Measurements from ENCODE around the gene PCYOX1L. TPM values are rescaled to one million over a fixed set of nuclear protein-coding genes. Genes with fewer than 3 reads are reported as not detected.

PCYOX1L gene
- total RNA-seq, 2 experiments from 2014 or later = 32.4 to 35.7 TPM

GRCh38 chr5:149376711-149377447 is 19.0 kb downstream of the PCYOX1L start:
- no peak overlapping the region for H3K4me3 Mint-ChIP-seq
- no peak for DNase-seq
- ATAC-seq (ENCODE audit: low read depth) = no peak
- POLR2A ChIA-PET = no interaction called here
- peaks cover under 1% of the 10 kb centered on the region for H3K4me1 Mint-ChIP-seq
- no peaks in the 10 kb centered on the region for H3K36me3 Mint-ChIP-seq
- H3K27me3 Mint-ChIP-seq = no peaks in the 10 kb centered on the region
- no peak overlapping the region for H3K27ac Mint-ChIP-seq
- no peaks in the 10 kb centered on the region for H3K9me3 Mint-ChIP-seq

- DNase-seq (no peak), ATAC-seq (ENCODE audit: low read depth) (no peak)
- peaks cover 2% of the 10 kb centered on the region for H3K4me1 Mint-ChIP-seq
- H3K27me3 Mint-ChIP-seq = no peaks in the 10 kb centered on the region
- no peak overlapping the region for H3K27ac Mint-ChIP-seq
- H3K36me3 Mint-ChIP-seq = no peaks in the 10 kb centered on the region
- H3K4me3 Mint-ChIP-seq = no peak overlapping the region
- no peaks in the 10 kb centered on the region for H3K9me3 Mint-ChIP-seq
- POLR2A ChIA-PET = no interaction called here
Measured at GRCh38 chr5:149378241-149378820, 20.5 kb downstream of the PCYOX1L start.

- POLR2A ChIA-PET = no interaction called here
- DNase-seq (no peak), ATAC-seq (ENCODE audit: low read depth) (no peak)
- Mint-ChIP-seq H3K4me1 (peaks cover 2% of the 10 kb centered on the region), H3K27ac (no peak within 1 kb of the TSS), H3K27me3 (no peaks in the 10 kb centered on the region), H3K9me3 (no peaks in the 10 kb centered on the region), H3K36me3 (no peaks in the 10 kb centered on the region), H3K4me3 (no peak within 1 kb of the TSS)
Measured at GRCh38 chr5:149379177-149379761, 21.4 kb downstream of the PCYOX1L start, which contains the start of gene IL17B. Gene IL17B, minus strand, starts transcription at chr5:149379292. Its CDS starts 67 bp downstream, at chr5:149379225.

- no peaks in the 10 kb centered on the region for H3K9me3 Mint-ChIP-seq
- H3K4me3 Mint-ChIP-seq = no peak overlapping the region
- no peaks in the 10 kb centered on the region for H3K27me3 Mint-ChIP-seq
- H3K4me1 Mint-ChIP-seq = peaks cover 2% of the 10 kb centered on the region
- H3K36me3 Mint-ChIP-seq = no peaks in the 10 kb centered on the region
- ATAC-seq (ENCODE audit: low read depth) (no peak), DNase-seq (no peak)
- no peak overlapping the region for H3K27ac Mint-ChIP-seq
- POLR2A ChIA-PET = no interaction called here
Measured at GRCh38 chr5:149379818-149380374, 22.1 kb downstream of the PCYOX1L start.

DNA sequence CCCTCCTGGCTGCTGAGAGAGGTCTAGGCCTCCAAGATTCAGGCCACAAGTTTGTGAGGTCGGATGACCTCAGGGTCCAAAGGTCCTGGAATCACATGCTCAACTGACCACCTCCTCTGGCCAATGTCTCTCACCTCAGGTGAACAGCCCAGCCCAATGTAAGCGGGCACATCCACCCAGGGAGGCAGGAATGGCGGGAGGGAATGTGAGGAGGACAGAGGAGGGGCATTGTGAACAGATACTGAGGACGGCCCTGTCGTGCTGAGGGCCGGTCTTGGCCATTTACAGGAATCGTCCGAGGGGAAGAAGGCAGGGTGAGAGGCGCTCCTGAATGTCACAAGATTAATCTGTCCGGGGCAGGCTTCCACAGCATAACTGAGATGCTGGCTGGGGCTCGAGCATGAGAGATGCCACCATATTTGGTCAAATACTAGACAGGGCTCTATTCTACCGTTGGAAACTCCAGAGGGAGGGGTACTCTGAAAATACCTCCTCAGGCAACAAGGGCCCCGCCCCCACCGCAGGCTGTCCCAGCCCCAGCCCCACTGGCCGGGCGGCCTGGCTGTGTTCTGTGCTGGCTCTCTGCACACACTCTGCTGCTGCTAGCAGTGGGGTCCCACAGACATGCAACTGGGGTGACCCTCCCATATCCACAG is 22.7 kb downstream of the PCYOX1L start:
- ATAC-seq (ENCODE audit: low read depth) (no peak), DNase-seq (no peak)
- Mint-ChIP-seq H3K9me3 (no peaks in the 10 kb centered on the region), H3K27ac (no peak overlapping the region), H3K4me3 (no peak overlapping the region), H3K36me3 (no peaks in the 10 kb centered on the region), H3K27me3 (no peaks in the 10 kb centered on the region), H3K4me1 (peaks cover 2% of the 10 kb centered on the region)
- POLR2A ChIA-PET = interaction anchor here (1.2 kb wide), 1 partner anchor 53 kb away, joined by 3 read pairs; no protein-coding TSS in a partner anchor

- ATAC-seq (ENCODE audit: low read depth) = peak; percentile 11
- no peak overlapping the region for H3K27ac Mint-ChIP-seq
Measured at GRCh38 chr5:149381261-149381985, 23.6 kb downstream of the PCYOX1L start.

GRCh38 chr5:149381986-149382338 is 24.1 kb downstream of the PCYOX1L start:
- Mint-ChIP-seq H3K4me1 (peaks cover 2% of the 10 kb centered on the region), H3K27me3 (no peaks in the 10 kb centered on the region), H3K36me3 (no peaks in the 10 kb centered on the region), H3K4me3 (no peak overlapping the region), H3K27ac (no peak overlapping the region), H3K9me3 (no peaks in the 10 kb centered on the region)
- POLR2A ChIA-PET = interaction anchor here (0.7 kb wide), 1 partner anchor 181 kb away, joined by 3 read pairs; no protein-coding TSS in a partner anchor
- peak; percentile 82 for ATAC-seq (ENCODE audit: low read depth)
- peak; percentile 78 for DNase-seq

More at GRCh38 chr5:149381261-149381985, 23.6 kb downstream of the PCYOX1L start:
- H3K4me3 Mint-ChIP-seq = no peak overlapping the region
- DNase-seq = no peak
- peaks cover 2% of the 10 kb centered on the region for H3K4me1 Mint-ChIP-seq
- no peaks in the 10 kb centered on the region for H3K27me3 Mint-ChIP-seq
- H3K36me3 Mint-ChIP-seq = no peaks in the 10 kb centered on the region
- POLR2A ChIA-PET = interaction anchor here (0.7 to 1.2 kb wide), 2 partner anchors 52 to 181 kb away, joined by 3 read pairs; no protein-coding TSS in a partner anchor
- H3K9me3 Mint-ChIP-seq = no peaks in the 10 kb centered on the region

DNA sequence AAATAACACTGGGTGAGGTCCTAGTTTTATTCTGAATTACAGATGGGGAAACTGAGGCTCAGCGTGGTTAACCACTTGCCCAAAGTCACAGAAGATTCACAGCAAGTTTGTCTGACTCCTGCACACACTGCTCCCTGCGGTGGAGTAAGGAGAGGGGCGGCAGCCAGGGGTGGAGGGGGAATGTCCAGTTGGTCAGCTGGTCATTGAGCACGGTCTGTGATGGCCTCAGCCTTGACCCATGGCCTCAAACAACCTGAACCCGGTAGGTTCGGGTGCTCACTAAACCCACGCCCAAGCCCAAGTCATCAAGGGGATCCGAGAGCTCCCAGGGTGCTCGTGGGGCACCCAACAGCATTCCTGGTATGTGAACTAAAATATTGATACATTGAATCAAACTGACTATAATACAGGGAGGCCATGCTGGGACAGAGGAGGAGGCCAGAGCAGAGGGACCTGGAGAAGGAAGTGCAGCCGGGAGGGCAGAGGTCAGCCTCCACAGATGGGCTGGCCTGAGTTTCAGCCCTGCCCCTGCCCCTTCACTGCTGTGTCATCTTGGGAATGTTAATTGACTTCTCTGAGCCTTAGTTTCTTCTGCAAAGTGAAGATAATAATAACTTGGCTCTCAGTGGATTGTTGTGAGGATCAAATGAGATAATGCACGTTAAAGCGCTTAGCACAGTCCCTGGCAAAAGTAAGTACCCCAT is 24.8 kb downstream of the PCYOX1L start:
- Mint-ChIP-seq H3K27me3 (no peaks in the 10 kb centered on the region), H3K4me1 (peaks cover 2% of the 10 kb centered on the region), H3K4me3 (no peak overlapping the region), H3K36me3 (no peaks in the 10 kb centered on the region), H3K9me3 (no peaks in the 10 kb centered on the region), H3K27ac (no peak overlapping the region)
- no peak for DNase-seq
- ATAC-seq (ENCODE audit: low read depth) = no peak
- POLR2A ChIA-PET = no interaction called here

DNA sequence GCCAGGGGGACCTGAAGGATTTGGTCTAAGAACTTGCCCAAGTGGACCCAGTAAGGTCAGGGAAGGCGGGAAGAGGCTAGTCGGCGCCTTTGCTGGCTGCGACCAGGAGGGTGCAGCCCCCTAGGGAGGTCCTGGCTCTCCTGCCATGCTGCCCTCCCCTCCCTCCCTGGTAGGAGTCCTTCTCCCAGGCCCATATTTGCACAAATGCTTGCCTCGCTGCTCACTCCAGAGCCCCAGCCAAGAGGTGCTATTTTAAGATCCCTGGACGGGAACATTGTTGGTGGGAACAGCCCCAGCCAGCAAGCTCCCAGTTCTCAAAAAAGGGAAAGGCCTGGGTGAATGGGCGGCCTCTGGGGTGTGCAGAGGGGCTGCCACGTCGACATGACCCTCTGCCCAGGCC is 25.6 kb downstream of the PCYOX1L start:
- Mint-ChIP-seq H3K36me3 (no peaks in the 10 kb centered on the region), H3K4me1 (peaks cover 2% of the 10 kb centered on the region), H3K4me3 (no peak overlapping the region), H3K9me3 (no peaks in the 10 kb centered on the region), H3K27ac (no peak overlapping the region), H3K27me3 (peaks cover 1% of the 10 kb centered on the region)
- DNase-seq (no peak), ATAC-seq (ENCODE audit: low read depth) (no peak)
- POLR2A ChIA-PET = no interaction called here

GRCh38 chr5:149386166-149386565 is 28.3 kb downstream of the PCYOX1L start:
- DNase-seq (no peak), ATAC-seq (ENCODE audit: low read depth) (no peak)
- no peak overlapping the region for H3K27ac Mint-ChIP-seq
- H3K9me3 Mint-ChIP-seq = no peaks in the 10 kb centered on the region
- H3K4me1 Mint-ChIP-seq = peaks cover 2% of the 10 kb centered on the region
- no peaks in the 10 kb centered on the region for H3K36me3 Mint-ChIP-seq
- H3K4me3 Mint-ChIP-seq = no peak overlapping the region
- H3K27me3 Mint-ChIP-seq = peaks cover 2% of the 10 kb centered on the region
- POLR2A ChIA-PET = no interaction called here

DNA sequence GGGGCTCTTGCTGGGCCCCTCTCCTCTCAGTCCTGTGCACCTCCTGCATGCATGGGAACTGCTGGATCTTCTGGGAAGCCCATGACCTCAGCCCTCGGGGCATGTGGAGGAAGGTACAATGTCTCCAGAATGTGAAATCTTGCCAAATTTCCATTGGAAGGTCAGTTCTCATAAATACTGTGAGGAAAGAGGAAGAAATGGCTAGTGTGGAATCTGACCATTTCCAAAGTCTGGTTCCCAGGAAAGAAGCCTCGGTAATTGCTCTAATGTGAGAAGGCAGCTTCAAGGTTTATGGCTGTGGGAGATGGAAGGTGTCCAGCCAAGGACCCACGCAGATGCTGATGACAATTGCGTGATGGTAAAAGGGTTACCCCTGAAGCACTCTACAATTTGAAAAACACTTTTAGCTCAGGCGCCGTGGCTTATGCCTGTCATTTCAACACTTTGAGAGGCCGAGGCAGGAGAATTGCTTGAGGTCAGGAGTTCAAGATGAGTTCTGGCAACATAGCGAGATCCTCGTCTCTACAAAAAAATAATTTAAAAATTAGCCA is 29.3 kb downstream of the PCYOX1L start:
- H3K27ac Mint-ChIP-seq = no peak overlapping the region
- H3K36me3 Mint-ChIP-seq = no peaks in the 10 kb centered on the region
- ATAC-seq (ENCODE audit: low read depth) (no peak), DNase-seq (no peak)
- peaks cover 2% of the 10 kb centered on the region for H3K27me3 Mint-ChIP-seq
- no peaks in the 10 kb centered on the region for H3K4me1 Mint-ChIP-seq
- POLR2A ChIA-PET = no interaction called here
- H3K4me3 Mint-ChIP-seq = no peak overlapping the region
- H3K9me3 Mint-ChIP-seq = no peaks in the 10 kb centered on the region

- Mint-ChIP-seq H3K9me3 (no peaks in the 10 kb centered on the region), H3K27ac (no peak overlapping the region), H3K36me3 (no peaks in the 10 kb centered on the region), H3K4me3 (no peak overlapping the region), H3K27me3 (peaks cover 2% of the 10 kb centered on the region), H3K4me1 (no peaks in the 10 kb centered on the region)
- ATAC-seq (ENCODE audit: low read depth) (no peak), DNase-seq (no peak)
- POLR2A ChIA-PET = no interaction called here
Measured at GRCh38 chr5:149387982-149388381, 30.1 kb downstream of the PCYOX1L start.
